Neural progenitor cell (in vitro differentiated cells): ENCODE measurements around the gene MED13L. TPM values are rescaled to one million over a fixed set of nuclear protein-coding genes. Genes with fewer than 3 reads are reported as not detected.

ENCODE experiments used
- DNase-seq: peaks from one replicate; pipeline ENCODE4 v3.0.0-alpha.2; 2016; ENCODE audit warnings: low spot score
- H2AFZ ChIP-seq: fragments of 200-600 bp; sonication (generic); replicated peaks from 2 replicates; pipeline ENCODE4 v1.6.1; 2016; ENCODE audit warnings: antibody characterized with exemption
- H3F3A ChIP-seq: fragments of 200-600 bp; sonication (generic); 2 replicates; pipeline ENCODE4 v1.6.1; 2016; ENCODE audit warnings: antibody characterized with exemption, low read depth
- H3K27ac ChIP-seq: fragments of 200-600 bp; sonication (generic); 2 replicates; pipeline ENCODE4 v1.5.1; 2016; ENCODE audit warnings: mild to moderate bottlenecking
- H3K27me3 ChIP-seq: fragments of 200-600 bp; sonication (generic); 2 replicates; pipeline ENCODE4 v1.6.1; 2016; ENCODE audit warnings: mild to moderate bottlenecking, moderate library complexity
- H3K36me3 ChIP-seq: fragments of 200-600 bp; sonication (generic); 2 replicates; pipeline ENCODE4 v1.5.1; 2016
- H3K4me1 ChIP-seq: fragments of 200-600 bp; sonication (generic); 2 replicates; pipeline ENCODE4 v1.6.1; 2016; ENCODE audit warnings: mixed run types
- H3K4me2 ChIP-seq: fragments of 200-600 bp; sonication (generic); 2 replicates; pipeline ENCODE4 v1.6.1; 2016
- H3K4me3 ChIP-seq: fragments of 200-600 bp; sonication (generic); 2 replicates; pipeline ENCODE4 v1.5.1; 2016
- H3K79me2 ChIP-seq: fragments of 200-600 bp; sonication (generic); 2 replicates; pipeline ENCODE4 v1.6.1; 2016; ENCODE audit warnings: low read depth
- H3K9ac ChIP-seq: fragments of 200-600 bp; sonication (generic); 2 replicates; pipeline ENCODE4 v1.6.1; 2016
- H3K9me3 ChIP-seq: fragments of 200-600 bp; sonication (generic); 2 replicates; pipeline ENCODE4 v1.5.1; 2016; ENCODE audit warnings: low read depth
- H4K20me1 ChIP-seq: fragments of 200-600 bp; sonication (generic); 2 replicates; pipeline ENCODE4 v1.6.1; 2016; ENCODE audit warnings: low read depth
- H3K27ac Mint-ChIP-seq: 3 replicates; pipeline ENCODE4 v1.8.0; 2021; ENCODE audit warnings: mixed read lengths
- H3K27me3 Mint-ChIP-seq: 2 replicates; pipeline ENCODE4 v1.8.0; 2022; ENCODE audit warnings: low read depth, mild to moderate bottlenecking, inconsistent platforms, moderate library complexity, mixed read lengths; ENCODE audit not compliant: insufficient read depth
- H3K36me3 Mint-ChIP-seq: 3 replicates; pipeline ENCODE4 v1.8.0; 2021; ENCODE audit warnings: mixed read lengths
- H3K4me1 Mint-ChIP-seq: 3 replicates; pipeline ENCODE4 v1.8.0; 2021; ENCODE audit warnings: mixed read lengths
- H3K4me3 Mint-ChIP-seq: 3 replicates; pipeline ENCODE4 v1.8.0; 2021; ENCODE audit warnings: mild to moderate bottlenecking, moderate library complexity, mixed read lengths
- H3K9me3 Mint-ChIP-seq: 3 replicates; pipeline ENCODE4 v1.8.0; 2020; ENCODE audit warnings: mixed read lengths
- CTCF ChIP-seq: fragments of 200-600 bp; sonication (generic); IDR thresholded peaks from 2 replicates; pipeline ENCODE4 v1.5.1; 2017; ENCODE audit warnings: antibody characterized with exemption, mild to moderate bottlenecking
- EZH2 ChIP-seq: fragments of 200-600 bp; sonication (generic); IDR thresholded peaks from 2 replicates; pipeline ENCODE4 v1.6.1; 2017; ENCODE audit warnings: antibody characterized with exemption, mild to moderate bottlenecking, moderate library complexity
- EZH2phosphoT487 ChIP-seq: fragments of 200-600 bp; sonication (generic); IDR thresholded peaks from 2 replicates; pipeline ENCODE4 v1.6.1; 2017; ENCODE audit warnings: antibody characterized with exemption
- total RNA-seq: library from RNA; depleted of rRNA; stranded (reverse); fragments of >200 nt; gene quantifications from 2 replicates; pipeline ENCODE4 v1.2.3, GENCODE V29; 2015; ENCODE audit warnings: low replicate concordance

Gene MED13L
- total RNA-seq, 1 donor from 2014 or later: 149 TPM

GRCh38 chr12:116074686-116075085, 202.8 kb downstream of the MED13L start:
- peaks cover 1% of the 10 kb centered on the region for H3F3A ChIP-seq
- no peak overlapping the region for H3K27ac Mint-ChIP-seq

GRCh38 chr12:116071555-116072230, 205.8 kb downstream of the MED13L start:
- Histone ChIP-seq H3K9ac (no peak overlapping the region), H3K4me1 (peaks cover 6% of the 10 kb centered on the region), H4K20me1 (peaks cover 67% of the 10 kb centered on the region), H3K4me2 (no peak overlapping the region), H3F3A (peaks cover 12% of the 10 kb centered on the region), H3K9me3 (no peaks in the 10 kb centered on the region), H3K79me2 (peaks cover 94% of the 10 kb centered on the region), H3K36me3 (no peaks in the 10 kb centered on the region), H3K27ac (no peak overlapping the region), H2AFZ (no peak overlapping the region), H3K27me3 (no peaks in the 10 kb centered on the region), H3K4me3 (no peak overlapping the region)
- Mint-ChIP-seq H3K36me3 (no peaks in the 10 kb centered on the region), H3K27ac (no peak overlapping the region), H3K9me3 (no peaks in the 10 kb centered on the region), H3K27me3 (no peaks in the 10 kb centered on the region), H3K4me1 (peaks cover 22% of the 10 kb centered on the region), H3K4me3 (no peak overlapping the region)
- TF ChIP-seq EZH2phosphoT487: no peak
- TF ChIP-seq EZH2: no peak
- no peak for TF ChIP-seq CTCF
- no peak for DNase-seq

More at GRCh38 chr12:116074686-116075085, 202.8 kb downstream of the MED13L start:
- DNase-seq: no peak
- no peak overlapping the region for H3K4me2 ChIP-seq
- Mint-ChIP-seq H3K36me3 (no peaks in the 10 kb centered on the region), H3K4me1 (peaks cover 17% of the 10 kb centered on the region), H3K4me3 (no peak overlapping the region), H3K9me3 (no peaks in the 10 kb centered on the region), H3K27me3 (no peaks in the 10 kb centered on the region)
- peaks cover 6% of the 10 kb centered on the region for H3K4me1 ChIP-seq
- peaks cover 88% of the 10 kb centered on the region for H3K79me2 ChIP-seq
- no peak overlapping the region for H2AFZ ChIP-seq
- H3K36me3 ChIP-seq: no peaks in the 10 kb centered on the region
- TF ChIP-seq CTCF (no peak), EZH2phosphoT487 (no peak), EZH2 (no peak)
- H3K27ac ChIP-seq: no peak overlapping the region
- H3K4me3 ChIP-seq: no peak overlapping the region
- peaks cover 39% of the 10 kb centered on the region for H4K20me1 ChIP-seq
- no peak overlapping the region for H3K9ac ChIP-seq
- H3K9me3 ChIP-seq: no peaks in the 10 kb centered on the region
- no peaks in the 10 kb centered on the region for H3K27me3 ChIP-seq

GRCh38 chr12:116070444-116070843, 207.0 kb downstream of the MED13L start:
- no peak overlapping the region for H3K4me3 ChIP-seq
- H3K4me1 ChIP-seq: peaks cover 8% of the 10 kb centered on the region
- no peak overlapping the region for H3K4me2 ChIP-seq

More at GRCh38 chr12:116070444-116070843, 207.0 kb downstream of the MED13L start:
- H3K9ac ChIP-seq: no peak overlapping the region
- H3K36me3 Mint-ChIP-seq: no peaks in the 10 kb centered on the region
- H3K27me3 Mint-ChIP-seq: no peaks in the 10 kb centered on the region
- peaks cover 21% of the 10 kb centered on the region for H3K4me1 Mint-ChIP-seq
- H3K79me2 ChIP-seq: peaks cover 99% of the 10 kb centered on the region
- H3F3A ChIP-seq: peaks cover 21% of the 10 kb centered on the region
- no peak overlapping the region for H3K27ac Mint-ChIP-seq
- no peaks in the 10 kb centered on the region for H3K9me3 Mint-ChIP-seq
- H2AFZ ChIP-seq: no peak overlapping the region
- TF ChIP-seq EZH2 (no peak), EZH2phosphoT487 (no peak), CTCF (no peak)
- no peaks in the 10 kb centered on the region for H3K9me3 ChIP-seq
- no peaks in the 10 kb centered on the region for H3K36me3 ChIP-seq
- DNase-seq: no peak
- peaks cover 77% of the 10 kb centered on the region for H4K20me1 ChIP-seq
- H3K27ac ChIP-seq: no peak overlapping the region
- no peaks in the 10 kb centered on the region for H3K27me3 ChIP-seq
- H3K4me3 Mint-ChIP-seq: no peak overlapping the region
